ENCODE measurements around the gene CDPF1.

DNA sequence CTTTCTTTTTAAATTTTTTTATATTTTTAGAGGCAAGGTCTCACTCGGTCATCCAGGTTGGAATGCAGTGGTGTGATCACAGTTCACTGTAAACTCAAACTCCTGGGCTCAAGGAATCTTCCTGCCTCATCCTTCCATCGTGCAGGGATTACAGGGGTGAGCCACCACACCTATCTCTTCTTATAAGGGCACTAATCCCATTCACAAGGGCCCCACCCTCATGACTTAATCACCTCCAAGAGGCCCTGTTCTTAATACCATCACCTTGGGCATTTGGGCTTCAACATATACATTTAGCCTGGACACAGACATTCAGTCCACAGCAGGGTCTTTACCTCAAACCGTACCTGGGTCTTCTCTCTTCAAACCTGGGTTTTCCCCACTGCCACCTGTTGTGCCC lies 42.1 kb upstream of the CDPF1 start:
- TF ChIP-seq SIN3A (IDR thresholded peaks at IDR 0.05; ENCODE audit: borderline replicate concordance, insufficient read depth, low read depth, low read length), result no peak
- TF ChIP-seq, protein P1, sequence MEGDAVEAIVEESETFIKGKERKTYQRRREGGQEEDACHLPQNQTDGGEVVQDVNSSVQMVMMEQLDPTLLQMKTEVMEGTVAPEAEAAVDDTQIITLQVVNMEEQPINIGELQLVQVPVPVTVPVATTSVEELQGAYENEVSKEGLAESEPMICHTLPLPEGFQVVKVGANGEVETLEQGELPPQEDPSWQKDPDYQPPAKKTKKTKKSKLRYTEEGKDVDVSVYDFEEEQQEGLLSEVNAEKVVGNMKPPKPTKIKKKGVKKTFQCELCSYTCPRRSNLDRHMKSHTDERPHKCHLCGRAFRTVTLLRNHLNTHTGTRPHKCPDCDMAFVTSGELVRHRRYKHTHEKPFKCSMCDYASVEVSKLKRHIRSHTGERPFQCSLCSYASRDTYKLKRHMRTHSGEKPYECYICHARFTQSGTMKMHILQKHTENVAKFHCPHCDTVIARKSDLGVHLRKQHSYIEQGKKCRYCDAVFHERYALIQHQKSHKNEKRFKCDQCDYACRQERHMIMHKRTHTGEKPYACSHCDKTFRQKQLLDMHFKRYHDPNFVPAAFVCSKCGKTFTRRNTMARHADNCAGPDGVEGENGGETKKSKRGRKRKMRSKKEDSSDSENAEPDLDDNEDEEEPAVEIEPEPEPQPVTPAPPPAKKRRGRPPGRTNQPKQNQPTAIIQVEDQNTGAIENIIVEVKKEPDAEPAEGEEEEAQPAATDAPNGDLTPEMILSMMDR (IDR thresholded peaks at IDR 0.05), result no peak
- no peak for TF ChIP-seq POLR2AphosphoS5 (IDR thresholded peaks at IDR 0.05; ENCODE audit: low read depth, low read length)
- TF ChIP-seq TCF7L2 (IDR thresholded peaks at IDR 0.05; ENCODE audit: low read depth, low read length), result no peak

All from Panc1 (cell line).